GM19240 (cell line): Measurements from ENCODE around the gene CBL.
"Not testable (repeated sequence)": the region's sequence is repeated elsewhere in the genome, so short reads cannot be mapped to it uniquely, and the experiment has no call there.

ENCODE experiments used
- DNase-seq: peaks from one replicate; pipeline ENCODE4 v3.0.0; 2011; ENCODE audit warnings: low spot score; ENCODE audit not compliant: insufficient read length

CBL gene

DNA sequence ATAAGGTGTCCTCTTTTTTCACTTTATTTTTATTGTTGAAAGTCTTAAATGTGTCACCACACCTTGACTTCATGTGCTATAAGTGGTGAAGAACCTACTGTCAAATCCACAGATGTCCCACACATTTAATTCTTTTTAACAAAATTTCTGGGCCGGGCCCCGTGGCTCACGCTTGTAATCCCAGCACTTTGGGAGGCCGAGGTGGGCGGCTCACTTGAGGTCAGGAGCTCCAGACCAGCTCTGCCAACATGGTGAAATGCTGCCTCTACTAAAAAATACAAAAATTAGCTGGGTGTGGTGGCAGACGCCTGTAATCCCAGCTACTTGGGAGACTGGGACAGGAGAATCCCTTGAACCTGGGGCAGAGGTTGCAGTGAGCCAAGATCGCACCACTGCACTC is 3.0 kb downstream of the CBL start:
- no peak for DNase-seq

DNA sequence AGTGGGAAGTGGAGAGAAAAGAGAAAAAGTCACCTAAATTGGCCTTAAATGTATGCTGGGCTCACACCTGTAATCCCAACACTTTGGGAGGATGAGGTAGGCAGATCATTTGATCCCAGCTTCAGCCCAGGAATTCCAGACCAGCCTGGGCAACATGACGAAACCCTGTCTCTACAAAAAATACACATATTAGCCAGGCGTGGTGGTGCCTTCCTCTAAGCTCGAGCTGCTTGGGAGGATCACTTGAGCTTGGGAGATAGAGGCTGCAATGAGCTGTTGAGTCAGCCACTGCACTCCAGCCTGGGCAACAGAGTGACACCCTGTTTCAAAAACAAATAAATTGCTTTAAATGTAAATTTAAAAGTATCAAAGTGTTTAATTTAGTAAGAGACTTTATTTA is 3.9 kb downstream of the CBL start:
- DNase-seq, result no peak

- DNase-seq, result no peak
Observed at GRCh38 chr11:119218141-119218878, 12.2 kb downstream of the CBL start.

DNA sequence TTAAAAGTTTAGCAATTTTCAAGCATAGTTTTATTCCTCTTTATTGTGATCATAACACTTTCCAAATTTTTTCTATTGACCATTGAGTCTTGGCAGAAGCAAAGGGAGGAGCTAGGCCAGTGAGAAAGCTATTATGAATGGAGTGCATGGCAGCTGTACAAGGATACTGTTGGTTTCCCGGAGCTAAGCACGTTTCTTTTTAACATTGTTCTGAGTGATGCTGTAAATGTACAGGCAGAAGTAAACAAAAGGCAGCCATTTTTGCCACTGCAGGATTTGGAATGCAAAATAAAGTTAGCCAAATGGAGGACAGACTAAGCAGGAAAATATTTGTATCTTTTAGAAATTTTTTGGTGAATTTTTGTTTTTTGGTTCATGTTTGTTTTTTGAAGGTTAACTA is 16.2 kb downstream of the CBL start:
- no peak for DNase-seq

GRCh38 chr11:119222891-119223290 is 16.8 kb downstream of the CBL start:
- DNase-seq, result no peak

GRCh38 chr11:119223856-119224255 is 17.7 kb downstream of the CBL start:
- no peak for DNase-seq

GRCh38 chr11:119228535-119229287 is 22.6 kb downstream of the CBL start:
- not testable (repeated sequence) for DNase-seq

- no peak for DNase-seq
Observed at GRCh38 chr11:119229288-119229672, 23.1 kb downstream of the CBL start.

DNA sequence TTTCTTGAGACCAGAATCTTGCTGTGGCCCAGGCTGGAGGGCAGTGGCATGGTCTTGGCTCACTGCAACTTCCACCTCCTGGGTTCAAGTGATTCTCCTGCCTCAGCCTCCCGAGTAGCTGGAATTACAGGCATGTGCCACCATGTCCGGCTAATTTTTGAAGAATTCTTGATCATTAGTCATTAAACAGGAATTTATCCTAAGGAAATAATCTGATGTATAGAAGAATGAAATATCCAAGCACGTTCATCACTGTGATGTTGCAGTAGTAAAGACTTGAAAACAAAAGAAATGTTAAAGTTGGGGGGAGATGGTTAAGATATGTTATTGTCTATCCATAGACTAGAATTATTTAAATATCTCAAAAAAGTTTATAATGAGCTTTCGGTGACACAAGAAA is 23.6 kb downstream of the CBL start:
- no peak for DNase-seq

DNA sequence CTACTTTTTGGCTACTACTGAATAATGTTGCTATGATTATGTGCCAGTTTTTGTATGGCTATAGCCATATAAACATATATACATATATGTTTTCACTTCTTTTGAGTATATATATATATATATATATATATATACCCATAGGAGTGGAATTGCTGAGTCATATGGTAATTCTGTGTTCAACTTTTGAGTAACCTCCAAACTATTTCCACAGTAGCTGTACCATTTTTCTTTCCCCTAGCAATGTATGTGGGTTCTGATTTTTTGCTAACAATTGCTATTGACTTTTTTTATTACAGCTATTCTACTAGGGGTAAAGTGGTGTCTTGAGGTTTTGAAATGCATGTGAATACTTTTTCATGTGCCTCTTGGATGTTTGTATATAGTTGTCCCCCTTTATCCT is 30.4 kb downstream of the CBL start:
- no peak for DNase-seq

DNA sequence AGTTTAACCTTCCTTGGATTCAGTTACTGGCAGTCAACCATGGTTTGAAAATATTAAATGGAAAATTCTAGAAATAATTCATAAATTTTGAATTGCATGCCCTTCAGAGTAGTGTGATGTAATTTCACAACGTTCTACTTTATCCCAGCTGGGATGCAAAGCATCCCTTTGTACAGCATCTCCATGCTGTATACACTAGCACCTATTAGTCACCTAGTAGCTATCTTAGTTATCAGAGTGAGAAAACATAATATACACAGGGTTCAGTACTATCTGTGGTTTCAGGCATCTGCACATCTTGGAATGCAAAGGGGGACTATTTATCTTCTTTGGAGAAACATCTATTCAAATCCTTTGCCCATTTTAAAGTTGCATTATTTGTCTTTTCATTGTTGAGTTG is 30.8 kb downstream of the CBL start:
- no peak for DNase-seq

- DNase-seq, result no peak
Observed at GRCh38 chr11:119237515-119237914, 31.4 kb downstream of the CBL start.

DNA sequence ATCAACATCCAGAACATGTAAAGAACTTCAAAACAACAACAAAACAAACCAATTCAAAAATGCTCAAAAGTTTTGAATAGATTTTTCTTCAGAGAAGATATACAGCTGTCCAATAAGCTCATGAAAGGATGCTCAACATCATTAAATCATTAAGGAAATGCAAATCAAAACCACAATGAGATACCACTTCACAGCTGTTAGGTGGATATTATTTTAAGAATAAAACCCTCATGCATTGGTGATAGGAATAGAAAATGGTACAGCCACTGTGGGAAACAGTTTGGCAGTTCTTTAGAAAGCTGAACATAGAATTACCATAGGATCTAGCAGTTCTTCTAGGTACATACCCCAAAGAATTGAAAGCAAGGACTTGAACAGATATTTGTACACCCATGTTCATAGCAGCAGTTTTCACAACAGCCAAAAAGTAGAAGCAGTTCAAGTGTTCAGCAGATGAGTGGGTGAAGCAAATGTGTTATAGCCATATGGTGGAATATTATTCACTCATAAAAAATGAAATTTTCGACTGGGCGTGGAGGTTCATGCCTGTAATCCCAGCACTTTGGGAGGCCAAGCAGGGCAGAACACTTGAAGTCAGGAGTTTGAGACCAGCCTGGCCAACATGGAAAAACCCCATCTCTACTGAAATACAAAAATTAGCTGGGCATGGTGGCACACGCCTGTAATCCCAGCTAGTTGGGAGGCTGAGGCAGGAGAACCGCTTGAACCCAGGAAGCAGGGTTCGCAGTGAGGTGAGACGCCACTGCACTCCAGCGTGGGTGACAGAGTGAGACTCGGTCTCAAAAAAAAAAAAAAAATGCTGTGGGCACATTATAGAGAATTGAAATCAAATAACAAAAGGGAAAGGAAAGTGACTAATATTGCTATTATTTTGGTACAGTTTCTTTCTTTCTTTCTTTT is 42.9 kb downstream of the CBL start:
- DNase-seq, result no peak

- no peak for DNase-seq
Observed at GRCh38 chr11:119249671-119250010, 43.5 kb downstream of the CBL start.

- no peak for DNase-seq
Observed at GRCh38 chr11:119251114-119251513, 45.0 kb downstream of the CBL start.

DNA sequence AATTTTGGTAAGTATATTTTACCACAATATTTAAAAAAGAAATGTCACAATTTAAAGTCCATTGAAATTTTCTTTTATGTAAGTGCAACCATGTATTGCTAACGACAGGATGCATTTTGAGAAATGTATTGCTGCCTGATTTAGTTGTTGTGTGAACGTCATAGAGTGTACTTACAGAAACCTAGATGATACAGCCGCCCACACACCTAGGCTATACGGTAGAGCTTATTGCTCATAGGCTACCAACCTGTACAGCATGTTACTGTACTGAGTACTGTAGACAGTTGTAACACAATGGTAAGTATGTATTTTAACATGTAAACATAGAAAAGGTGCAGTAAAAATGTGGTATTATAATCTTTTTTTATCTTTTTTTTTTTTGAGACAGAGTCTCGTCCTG is 48.1 kb downstream of the CBL start:
- no peak for DNase-seq

GRCh38 chr11:119258180-119258579 is 52.0 kb downstream of the CBL start:
- no peak for DNase-seq

- no peak for DNase-seq
Observed at GRCh38 chr11:119258983-119259382, 52.8 kb downstream of the CBL start.

GRCh38 chr11:119262668-119263351 is 56.7 kb downstream of the CBL start:
- no peak for DNase-seq

GRCh38 chr11:119263352-119263940 is 57.3 kb downstream of the CBL start:
- DNase-seq, result no peak

- DNase-seq, result no peak
Observed at GRCh38 chr11:119266063-119266462, 59.9 kb downstream of the CBL start.
